ENCODE measurements around the gene MIOX.

MIOX gene

GRCh38 chr22:50528682-50529415, 42.2 kb downstream of the MIOX start:
- TF ChIP-seq CTCF (IDR thresholded peaks at IDR 0.05; ENCODE audit: insufficient read depth, low read length, poor library complexity, severe bottlenecking): no peak
- H3K4me3 ChIP-seq (replicated peaks; ENCODE audit: low read depth, low read length): peak overlapping the region; percentile 90
- H3K36me3 ChIP-seq (ENCODE audit: control insufficient read depth, insufficient read depth, low read length): peaks cover 5% of the 10 kb centered on the region
- peak; percentile 54 for DNase-seq (ENCODE audit: extremely low read depth, insufficient read length)
- no peaks in the 10 kb centered on the region for H3K27me3 ChIP-seq (replicated peaks; ENCODE audit: control insufficient read depth, insufficient read depth, low read length)

- no peak for TF ChIP-seq CTCF (IDR thresholded peaks at IDR 0.05; ENCODE audit: insufficient read depth, low read length, poor library complexity, severe bottlenecking)
- DNase-seq (ENCODE audit: extremely low read depth, insufficient read length): no peak
- Histone ChIP-seq H3K27me3 (replicated peaks; ENCODE audit: control insufficient read depth, insufficient read depth, low read length) (no peaks in the 10 kb centered on the region), H3K4me3 (replicated peaks; ENCODE audit: low read depth, low read length) (peak overlapping the region; percentile 90), H3K36me3 (ENCODE audit: control insufficient read depth, insufficient read depth, low read length) (no peaks in the 10 kb centered on the region)
These were observed 42.8 kb downstream of the MIOX start for GRCh38 chr22:50529416-50529896.

- no peak for TF ChIP-seq CTCF (IDR thresholded peaks at IDR 0.05; ENCODE audit: insufficient read depth, low read length, poor library complexity, severe bottlenecking)
- Histone ChIP-seq H3K36me3 (ENCODE audit: control insufficient read depth, insufficient read depth, low read length) (no peaks in the 10 kb centered on the region), H3K27me3 (replicated peaks; ENCODE audit: control insufficient read depth, insufficient read depth, low read length) (no peaks in the 10 kb centered on the region), H3K4me3 (replicated peaks; ENCODE audit: low read depth, low read length) (peak within 1 kb of the TSS; percentile 90)
- peak; percentile 89 for DNase-seq (ENCODE audit: extremely low read depth, insufficient read length)
These were observed 43.4 kb downstream of the MIOX start, which contains the start of gene TYMP for GRCh38 chr22:50529897-50530579. TYMP (minus strand) TSS chr22:50530012; CDS start chr22:50529709, 303 bp downstream.

GRCh38 chr22:50530580-50530876, 43.9 kb downstream of the MIOX start:
- Histone ChIP-seq H3K27me3 (replicated peaks; ENCODE audit: control insufficient read depth, insufficient read depth, low read length) (no peaks in the 10 kb centered on the region), H3K4me3 (replicated peaks; ENCODE audit: low read depth, low read length) (peak overlapping the region; percentile 90), H3K36me3 (ENCODE audit: control insufficient read depth, insufficient read depth, low read length) (no peaks in the 10 kb centered on the region)
- no peak for DNase-seq (ENCODE audit: extremely low read depth, insufficient read length)
- no peak for TF ChIP-seq CTCF (IDR thresholded peaks at IDR 0.05; ENCODE audit: insufficient read depth, low read length, poor library complexity, severe bottlenecking)

- H3K27me3 ChIP-seq (replicated peaks; ENCODE audit: control insufficient read depth, insufficient read depth, low read length): no peaks in the 10 kb centered on the region
- no peaks in the 10 kb centered on the region for H3K36me3 ChIP-seq (ENCODE audit: control insufficient read depth, insufficient read depth, low read length)
- peak; percentile 91 for DNase-seq (ENCODE audit: extremely low read depth, insufficient read length)
- peak overlapping the region; percentile 90 for H3K4me3 ChIP-seq (replicated peaks; ENCODE audit: low read depth, low read length)
- no peak for TF ChIP-seq CTCF (IDR thresholded peaks at IDR 0.05; ENCODE audit: insufficient read depth, low read length, poor library complexity, severe bottlenecking)
These were observed 44.4 kb downstream of the MIOX start for GRCh38 chr22:50530877-50531545.

All from GM06990 (cell line).